ENCODE results near the gene TGM3. TPM values are rescaled to one million over a fixed set of nuclear protein-coding genes. Genes with fewer than 3 reads are reported as not detected.

Gene TGM3
- total RNA-seq, 1 donor from 2014 or later: not detected

DNA sequence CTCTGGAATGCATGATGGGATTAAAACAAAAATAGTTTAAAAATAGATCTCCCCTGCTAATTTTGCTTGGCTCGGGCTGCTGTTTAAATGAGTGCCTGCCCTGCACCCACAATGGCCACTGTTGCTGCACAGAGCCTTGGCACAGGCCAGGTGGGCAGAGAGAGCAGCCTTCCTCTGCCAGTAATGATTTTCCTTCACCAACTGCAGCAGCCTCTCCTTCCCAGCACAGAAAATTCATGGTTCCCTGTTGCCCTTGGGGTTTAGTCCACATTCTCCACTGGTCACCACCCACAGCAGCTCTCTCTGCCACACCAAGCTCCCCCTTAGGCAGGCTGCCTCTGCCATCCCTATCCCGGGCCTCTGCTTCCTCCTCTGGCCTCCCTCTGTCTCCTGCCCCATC, 30.2 kb downstream of the TGM3 start:
- TF ChIP-seq, protein P1, sequence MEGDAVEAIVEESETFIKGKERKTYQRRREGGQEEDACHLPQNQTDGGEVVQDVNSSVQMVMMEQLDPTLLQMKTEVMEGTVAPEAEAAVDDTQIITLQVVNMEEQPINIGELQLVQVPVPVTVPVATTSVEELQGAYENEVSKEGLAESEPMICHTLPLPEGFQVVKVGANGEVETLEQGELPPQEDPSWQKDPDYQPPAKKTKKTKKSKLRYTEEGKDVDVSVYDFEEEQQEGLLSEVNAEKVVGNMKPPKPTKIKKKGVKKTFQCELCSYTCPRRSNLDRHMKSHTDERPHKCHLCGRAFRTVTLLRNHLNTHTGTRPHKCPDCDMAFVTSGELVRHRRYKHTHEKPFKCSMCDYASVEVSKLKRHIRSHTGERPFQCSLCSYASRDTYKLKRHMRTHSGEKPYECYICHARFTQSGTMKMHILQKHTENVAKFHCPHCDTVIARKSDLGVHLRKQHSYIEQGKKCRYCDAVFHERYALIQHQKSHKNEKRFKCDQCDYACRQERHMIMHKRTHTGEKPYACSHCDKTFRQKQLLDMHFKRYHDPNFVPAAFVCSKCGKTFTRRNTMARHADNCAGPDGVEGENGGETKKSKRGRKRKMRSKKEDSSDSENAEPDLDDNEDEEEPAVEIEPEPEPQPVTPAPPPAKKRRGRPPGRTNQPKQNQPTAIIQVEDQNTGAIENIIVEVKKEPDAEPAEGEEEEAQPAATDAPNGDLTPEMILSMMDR (IDR thresholded peaks at IDR 0.05; ENCODE audit: borderline replicate concordance): no peak
- intact Hi-C loops (cut with micrococcal nuclease): no loop called here
- no peak for DNase-seq
- no peak overlapping the region for H3K27ac ChIP-seq (replicated peaks)
- H3K36me3 ChIP-seq: no peaks in the 10 kb centered on the region
- peaks cover 64% of the 10 kb centered on the region for H3K27me3 ChIP-seq (ENCODE audit: low read depth)
- peaks cover 8% of the 10 kb centered on the region for H3K9me3 ChIP-seq (replicated peaks)
- H3K4me1 ChIP-seq: no peaks in the 10 kb centered on the region
- H3K4me3 ChIP-seq: no peak overlapping the region

DNA sequence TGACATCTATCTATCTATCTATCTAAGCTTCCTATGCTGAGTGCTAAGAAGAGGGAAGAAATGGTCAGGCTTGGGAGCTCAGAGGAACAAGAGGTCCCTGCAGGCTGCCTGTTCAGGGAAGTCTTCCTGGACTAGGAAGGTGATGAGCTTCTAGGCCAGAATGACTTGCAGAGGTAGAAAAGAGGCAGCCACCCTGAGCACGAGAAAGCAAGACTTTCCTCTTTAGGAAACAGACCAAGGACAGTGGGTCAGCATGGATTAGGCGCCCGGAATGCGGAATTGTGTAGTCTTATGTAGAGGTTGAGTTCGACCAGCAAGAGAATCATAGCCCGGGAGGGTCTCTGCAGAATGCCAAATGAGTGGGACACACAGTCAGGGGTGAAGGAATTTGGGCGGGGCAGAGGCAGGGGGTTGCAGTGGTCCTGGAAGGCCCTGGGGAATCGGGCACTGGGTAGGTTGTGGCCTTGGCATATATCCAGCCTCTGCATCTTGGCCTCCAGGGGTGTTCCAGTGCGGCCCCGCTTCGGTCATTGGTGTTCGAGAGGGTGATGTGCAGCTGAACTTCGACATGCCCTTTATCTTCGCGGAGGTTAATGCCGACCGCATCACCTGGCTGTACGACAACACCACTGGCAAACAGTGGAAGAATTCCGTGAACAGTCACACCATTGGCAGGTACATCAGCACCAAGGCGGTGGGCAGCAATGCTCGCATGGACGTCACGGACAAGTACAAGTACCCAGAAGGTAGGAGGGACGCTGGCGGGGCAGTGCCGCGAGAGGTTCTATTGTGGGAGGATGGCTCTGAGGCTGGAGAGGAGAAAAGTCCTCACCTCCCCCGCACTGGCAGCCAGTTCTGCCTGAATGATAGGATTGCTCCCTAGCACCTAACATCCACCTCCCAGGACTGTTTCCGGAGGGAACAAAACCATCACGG, 32.1 kb downstream of the TGM3 start:
- Histone ChIP-seq H3K4me3 (no peak overlapping the region), H3K4me1 (no peaks in the 10 kb centered on the region), H3K27ac (replicated peaks) (no peak overlapping the region), H3K27me3 (ENCODE audit: low read depth) (peaks cover 83% of the 10 kb centered on the region), H3K9me3 (replicated peaks) (peaks cover 8% of the 10 kb centered on the region), H3K36me3 (no peaks in the 10 kb centered on the region)
- TF ChIP-seq, protein P1 (IDR thresholded peaks at IDR 0.05; ENCODE audit: borderline replicate concordance): no peak
- no peak for DNase-seq
- intact Hi-C loops (cut with micrococcal nuclease): no loop called here

DNA sequence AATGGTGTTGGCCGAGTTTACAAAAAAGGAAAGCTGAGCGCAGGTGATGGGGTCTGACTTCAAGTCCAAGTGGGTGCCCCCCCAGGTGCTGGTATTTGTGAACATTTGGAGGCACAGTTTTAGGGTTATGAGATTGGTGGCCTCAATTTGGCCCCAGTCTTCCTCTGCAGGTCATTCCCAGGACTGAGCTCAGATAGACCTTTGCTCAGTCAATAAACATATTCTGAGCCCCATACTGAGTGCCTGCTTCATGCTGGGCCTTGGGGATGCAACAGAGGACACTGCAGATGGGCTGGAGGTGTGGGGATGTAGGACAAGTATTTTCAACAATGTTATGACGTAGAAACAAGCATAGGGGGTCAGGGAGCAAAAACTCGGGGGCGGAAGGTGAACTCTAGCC, 33.5 kb downstream of the TGM3 start:
- intact Hi-C loops (cut with micrococcal nuclease): no loop called here
- H3K36me3 ChIP-seq: no peaks in the 10 kb centered on the region
- no peak for DNase-seq
- no peaks in the 10 kb centered on the region for H3K4me1 ChIP-seq
- peaks cover 91% of the 10 kb centered on the region for H3K27me3 ChIP-seq (ENCODE audit: low read depth)
- no peak overlapping the region for H3K4me3 ChIP-seq
- TF ChIP-seq, protein P1 (IDR thresholded peaks at IDR 0.05; ENCODE audit: borderline replicate concordance): no peak
- peaks cover 3% of the 10 kb centered on the region for H3K9me3 ChIP-seq (replicated peaks)
- no peak overlapping the region for H3K27ac ChIP-seq (replicated peaks)

DNA sequence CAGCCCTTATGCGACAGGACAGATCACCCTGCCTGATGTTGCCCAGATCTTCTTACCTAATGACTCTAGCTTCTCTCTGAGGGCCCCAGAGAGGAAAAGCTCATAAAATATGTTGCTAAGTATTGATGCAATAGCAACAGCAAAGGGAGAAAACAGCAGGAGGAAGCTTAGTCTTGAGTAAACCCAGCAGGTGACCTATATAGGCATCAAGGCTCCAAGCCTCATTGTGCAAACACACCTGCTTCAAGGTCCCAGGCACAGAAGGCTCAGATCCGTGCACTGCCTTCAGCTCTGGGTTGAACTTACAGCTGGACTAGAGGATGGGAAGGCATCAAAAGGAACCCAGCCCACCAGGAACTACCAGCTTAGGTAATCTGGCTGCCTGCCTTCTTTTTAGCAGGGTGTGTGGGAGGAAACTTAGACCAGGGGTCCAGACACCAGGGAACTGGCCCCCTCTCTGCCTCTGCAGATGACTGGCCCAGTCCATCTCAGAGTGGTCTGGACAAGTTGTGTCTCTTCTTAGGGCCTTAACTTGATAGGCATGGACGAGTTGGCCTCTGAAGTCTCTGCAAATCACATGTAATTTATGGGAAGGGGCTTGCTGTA, 34.4 kb downstream of the TGM3 start:
- no peaks in the 10 kb centered on the region for H3K36me3 ChIP-seq
- intact Hi-C loops (cut with micrococcal nuclease): no loop called here
- H3K4me1 ChIP-seq: no peaks in the 10 kb centered on the region
- no peaks in the 10 kb centered on the region for H3K9me3 ChIP-seq (replicated peaks)
- H3K4me3 ChIP-seq: no peak overlapping the region
- TF ChIP-seq, protein P1 (IDR thresholded peaks at IDR 0.05; ENCODE audit: borderline replicate concordance): no peak
- DNase-seq: no peak
- H3K27ac ChIP-seq (replicated peaks): no peak overlapping the region
- H3K27me3 ChIP-seq (ENCODE audit: low read depth): peaks cover 82% of the 10 kb centered on the region

DNA sequence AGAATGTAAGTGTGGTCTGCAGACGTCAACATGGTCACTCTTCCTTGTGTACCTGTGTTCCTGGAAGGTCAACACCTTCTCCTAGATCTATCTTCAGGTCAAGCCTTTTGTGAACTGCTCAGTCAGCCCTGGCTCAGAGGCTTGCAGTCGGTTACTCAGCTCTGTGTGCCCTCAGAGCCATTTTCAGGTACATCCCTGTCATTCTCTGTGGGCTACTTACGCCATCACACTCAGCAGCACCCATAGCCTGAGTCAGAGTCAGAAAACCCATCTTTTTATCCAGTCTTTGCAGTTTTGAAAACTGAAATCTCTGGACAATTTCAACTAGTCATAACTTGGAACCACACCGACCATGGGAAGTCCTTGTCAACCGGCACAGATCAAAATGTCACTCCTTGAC, 35.3 kb downstream of the TGM3 start:
- H3K4me1 ChIP-seq: no peaks in the 10 kb centered on the region
- H3K27me3 ChIP-seq (ENCODE audit: low read depth): peaks cover 73% of the 10 kb centered on the region
- intact Hi-C loops (cut with micrococcal nuclease): no loop called here
- no peak overlapping the region for H3K4me3 ChIP-seq
- no peak overlapping the region for H3K27ac ChIP-seq (replicated peaks)
- TF ChIP-seq, protein P1 (IDR thresholded peaks at IDR 0.05; ENCODE audit: borderline replicate concordance): no peak
- H3K9me3 ChIP-seq (replicated peaks): no peaks in the 10 kb centered on the region
- DNase-seq: no peak
- H3K36me3 ChIP-seq: no peaks in the 10 kb centered on the region

All from left ventricle myocardium inferior (tissue), 1 donor.